H1 (cell line): ENCODE data around the gene SLC5A2. TPM values are rescaled to one million over a fixed set of nuclear protein-coding genes. Genes with fewer than 3 reads are reported as not detected.

ENCODE experiments used
- CTCF ChIA-PET: fragments of 300-600 bp; sonication (Branson Sonifier 250); formaldehyde crosslinking; loops from one replicate; lab custom pipeline; 2021; ENCODE audit not compliant: partially characterized antibody; lab: Charles Lee
- POLR2A ChIA-PET: fragments of 300-600 bp; sonication (Branson Sonifier 250); formaldehyde crosslinking; loops from one replicate; lab custom pipeline; 2021; ENCODE audit warnings: inconsistent platforms; ENCODE audit not compliant: partially characterized antibody; lab: Charles Lee
- DNase-seq, 2 experiments: peaks; one replicate each; pipeline versions ENCODE4 v3.0.0 to v3.0.0-alpha.2; 2010 to 2022; ENCODE audit warnings: low spot score in 2 of 2, low read depth in 1 of 2, mixed read lengths in 1 of 2
- FAIRE-seq: peaks from 2 replicates; lab custom pipeline; 2011; peaks lifted over from hg19 to GRCh38; lab: Jason Lieb, UNC
- H2AFZ ChIP-seq: 2 replicates; pipeline ENCODE4 v1.8.1; 2012; ENCODE audit warnings: low read length, inconsistent platforms
- H2AK5ac ChIP-seq: 2 replicates; pipeline ENCODE4 v1.6.1; 2013; ENCODE audit warnings: low read depth, low read length
- H2BK120ac ChIP-seq: replicated peaks from 2 replicates; pipeline ENCODE3; 2013; ENCODE audit warnings: low read depth, low read length, inconsistent platforms
- H2BK12ac ChIP-seq: 2 replicates; pipeline ENCODE4 v1.6.1; 2013; ENCODE audit warnings: low read depth, low read length
- H2BK15ac ChIP-seq: 2 replicates; pipeline ENCODE4 v1.6.1; 2013; ENCODE audit warnings: low read length
- H2BK20ac ChIP-seq: 2 replicates; pipeline ENCODE4 v1.6.1; 2013; ENCODE audit warnings: low read length
- H2BK5ac ChIP-seq: 2 replicates; pipeline ENCODE4 v1.6.1; 2013; ENCODE audit warnings: low read depth, low read length
- H3K14ac ChIP-seq: 2 replicates; pipeline ENCODE4 v1.6.1; 2013; ENCODE audit warnings: inconsistent platforms; ENCODE audit not compliant: insufficient read length
- H3K18ac ChIP-seq: 2 replicates; pipeline ENCODE4 v1.6.1; 2013; ENCODE audit warnings: low read length; ENCODE audit errors: extremely low read depth
- H3K23ac ChIP-seq: 2 replicates; pipeline ENCODE4 v1.6.1; 2013; ENCODE audit warnings: inconsistent platforms; ENCODE audit not compliant: insufficient read length
- H3K23me2 ChIP-seq: 2 replicates; pipeline ENCODE4 v1.6.1; 2013; ENCODE audit warnings: low read depth, low read length
- H3K27ac ChIP-seq: 2 replicates; pipeline ENCODE4 v1.6.1; 2011; ENCODE audit warnings: low read depth, low read length, inconsistent platforms
- H3K27me3 ChIP-seq, 4 experiments: replicated peaks in 1 of 4; 1 replicate in 1 of 4; 2 replicates in 3 of 4; pipeline versions ENCODE4 v1.6.1 to v1.8.1; 2011 to 2013; ENCODE audit warnings: low read length in 3 of 4, mild to moderate bottlenecking in 3 of 4, inconsistent platforms in 2 of 4, mixed read lengths in 2 of 4, moderate library complexity in 1 of 4; ENCODE audit not compliant: control insufficient read depth in 3 of 4, insufficient read depth in 3 of 4; ENCODE audit errors: extremely low read depth in 1 of 4
- H3K36me3 ChIP-seq, 4 experiments: 2 replicates each; pipeline versions ENCODE4 v1.6.1 to v1.8.1; 2011 to 2013; ENCODE audit warnings: mild to moderate bottlenecking in 4 of 4, low read length in 3 of 4, moderate library complexity in 2 of 4, control low read depth in 1 of 4, inconsistent platforms in 1 of 4; ENCODE audit not compliant: insufficient read depth in 4 of 4, control insufficient read depth in 2 of 4
- H3K4ac ChIP-seq: replicated peaks from 2 replicates; pipeline ENCODE3; 2013; ENCODE audit warnings: low read length, low read depth, mixed read lengths, inconsistent platforms; ENCODE audit not compliant: insufficient read length
- H3K4me1 ChIP-seq, 4 experiments: replicated peaks in 1 of 4; 1 replicate in 1 of 4; 2 replicates in 3 of 4; pipeline versions ENCODE4 v1.6.1 to v1.8.1; 2011 to 2013; ENCODE audit warnings: low read length in 3 of 4, inconsistent platforms in 2 of 4, mixed read lengths in 1 of 4; ENCODE audit not compliant: insufficient read depth in 4 of 4, control insufficient read depth in 3 of 4
- H3K4me2 ChIP-seq, 2 experiments: 2 replicates each; pipeline versions ENCODE4 v1.6.1 to v1.8.1; 2011 to 2013; ENCODE audit warnings: low read depth in 2 of 2, low read length in 2 of 2, control low read depth in 1 of 2, inconsistent platforms in 1 of 2, mild to moderate bottlenecking in 1 of 2; ENCODE audit not compliant: insufficient read depth in 1 of 2
- H3K4me3 ChIP-seq, 4 experiments: fragments of 200-600, 300-600 bp in 1 of 4; sonication (generic), shearing (Covaris generic), sonication (Bioruptor Twin) in 1 of 4; 2 replicates each; pipeline versions ENCODE4 v1.5.1 to v1.8.1; 2011 to 2016; ENCODE audit warnings: low read length in 4 of 4, low read depth in 3 of 4, control low read depth in 2 of 4, inconsistent platforms in 2 of 4, mild to moderate bottlenecking in 2 of 4, mixed read lengths in 1 of 4, moderate library complexity in 1 of 4; ENCODE audit not compliant: insufficient read depth in 2 of 4; ENCODE audit errors: extremely low read depth in 1 of 4
- H3K56ac ChIP-seq: replicated peaks from 2 replicates; pipeline ENCODE3; 2013; ENCODE audit warnings: low read depth, mild to moderate bottlenecking, mixed read lengths, low read length, inconsistent platforms; ENCODE audit not compliant: insufficient read length
- H3K79me1 ChIP-seq: 2 replicates; pipeline ENCODE4 v1.6.1; 2013; ENCODE audit warnings: low read depth, low read length, control low read depth
- H3K79me2 ChIP-seq, 2 experiments: 2 replicates each; pipeline versions ENCODE4 v1.6.1 to v1.8.1; 2012 to 2013; ENCODE audit warnings: low read length in 2 of 2, mild to moderate bottlenecking in 2 of 2, inconsistent platforms in 1 of 2; ENCODE audit not compliant: insufficient read depth in 2 of 2, control insufficient read depth in 1 of 2
- H3K9ac ChIP-seq, 4 experiments: replicated peaks in 1 of 4; 1 replicate in 1 of 4; 2 replicates in 3 of 4; pipeline versions ENCODE4 v1.6.1 to v1.8.1; 2011 to 2013; ENCODE audit warnings: low read depth in 3 of 4, low read length in 3 of 4, control low read depth in 2 of 4, mild to moderate bottlenecking in 2 of 4, moderate library complexity in 2 of 4, inconsistent platforms in 1 of 4; ENCODE audit errors: extremely low read depth in 1 of 4
- H3K9me3 ChIP-seq, 2 experiments: 2 replicates each; pipeline versions ENCODE4 v1.6.1 to v1.8.1; 2012 to 2013; ENCODE audit warnings: mild to moderate bottlenecking in 2 of 2, moderate library complexity in 2 of 2, control low read depth in 1 of 2, inconsistent platforms in 1 of 2, low read depth in 1 of 2, low read length in 1 of 2, mixed read lengths in 1 of 2; ENCODE audit not compliant: insufficient read depth in 2 of 2
- H4K20me1 ChIP-seq, 2 experiments: replicated peaks in 1 of 2; 2 replicates each; pipeline versions ENCODE3 to v1.8.1; 2011 to 2013; ENCODE audit warnings: inconsistent platforms in 2 of 2, low read length in 2 of 2, mild to moderate bottlenecking in 1 of 2; ENCODE audit not compliant: insufficient read depth in 2 of 2, control insufficient read depth in 1 of 2
- H4K5ac ChIP-seq: 2 replicates; pipeline ENCODE4 v1.6.1; 2013; ENCODE audit warnings: low read length, low read depth, mixed read lengths, inconsistent platforms; ENCODE audit not compliant: insufficient read length
- H4K8ac ChIP-seq: 2 replicates; pipeline ENCODE4 v1.8.0; 2013; ENCODE audit warnings: mild to moderate bottlenecking, moderate library complexity, low read length, inconsistent platforms; ENCODE audit not compliant: insufficient read depth; ENCODE audit errors: extremely low read depth
- H4K91ac ChIP-seq: replicated peaks from 2 replicates; pipeline ENCODE3; 2013; ENCODE audit warnings: low read length, mixed read lengths, inconsistent platforms; ENCODE audit not compliant: insufficient read length
- HDAC6 ChIP-seq: IDR thresholded peaks from one replicate; pipeline ENCODE4 v1.7.1; 2012; ENCODE audit warnings: low read depth, mild to moderate bottlenecking, inconsistent platforms, low read length, moderate library complexity
- KDM5A ChIP-seq: fragments of 200-600 bp; IDR thresholded peaks from 2 replicates; pipeline ENCODE4 v1.7.1; 2012; ENCODE audit warnings: mild to moderate bottlenecking, low read length, inconsistent platforms, mixed read lengths
- NRF1 ChIP-seq: IDR thresholded peaks from 2 replicates; pipeline ENCODE4 v1.6.1; 2011; ENCODE audit warnings: mild to moderate bottlenecking, low read depth, low read length, improper control_type of control experiment
- RAD21 ChIP-seq, 2 experiments: IDR thresholded peaks in 1 of 2; conservative IDR thresholded peaks in 1 of 2; 2 replicates each; pipeline ENCODE4 v1.6.1; 2011; ENCODE audit warnings: low read depth in 2 of 2, low read length in 2 of 2, improper control_type of control experiment in 1 of 2, inconsistent platforms in 1 of 2, mild to moderate bottlenecking in 1 of 2, moderate library complexity in 1 of 2
- RFX5 ChIP-seq: IDR thresholded peaks from 2 replicates; pipeline ENCODE4 v1.6.1; 2011; ENCODE audit warnings: low read depth, low read length, improper control_type of control experiment, borderline replicate concordance
- RNF2 ChIP-seq: fragments of 200-900, 300-1000 bp; sonication (generic); IDR thresholded peaks from 2 replicates; pipeline ENCODE4 v1.7.1; 2016; ENCODE audit warnings: borderline replicate concordance, low read depth, mild to moderate bottlenecking, antibody characterized with exemption, low read length; ENCODE audit not compliant: poor library complexity, severe bottlenecking; ENCODE audit errors: missing control alignments
- SIN3A ChIP-seq, 2 experiments: IDR thresholded peaks in 1 of 2; conservative IDR thresholded peaks in 1 of 2; 2 replicates each; pipeline ENCODE4 v1.6.1; 2011 to 2012; ENCODE audit warnings: low read length in 2 of 2, improper control_type of control experiment in 1 of 2, low read depth in 1 of 2, mild to moderate bottlenecking in 1 of 2
- TAF1 ChIP-seq: IDR thresholded peaks from 2 replicates; pipeline ENCODE4 v1.6.1; 2011; ENCODE audit warnings: mild to moderate bottlenecking, low read depth, low read length
- WGBS, 2 experiments: shearing (Covaris generic) in 1 of 2; methylation state at CpG; one replicate each; pipeline versions ENCODE4 v1.1.6 to v1.1.7; 2013 to 2015; ENCODE audit warnings: low lambda C conversion rate in 2 of 2, mixed read lengths in 2 of 2, inconsistent platforms in 1 of 2, low coverage in 1 of 2, missing lambda C conversion rate in 1 of 2; ENCODE audit not compliant: insufficient replicate concordance in 2 of 2, insufficient coverage in 1 of 2, insufficient read length in 1 of 2; ENCODE audit errors: extremely low coverage in 1 of 2, missing lambda C conversion rate in 1 of 2; 5-methylcytosine and 5-hydroxymethylcytosine counted together
- polyA plus RNA-seq, 7 experiments: library from polyadenylated mRNA; depleted of rRNA in 3 of 7; stranded (reverse) in 5 of 7; unstranded in 2 of 7; fragments of >200 nt in 5 of 7; fragments of 200-250 nt in 2 of 7; gene quantifications; 1 replicate in 5 of 7; 2 replicates in 1 of 7; 4 replicates in 1 of 7; pipeline versions ENCODE4 v1.2.1 to v1.2.3, GENCODE V29; 2011 to 2013; ENCODE audit warnings: missing spikeins in 2 of 7, mixed read lengths in 2 of 7
- total RNA-seq: library from RNA; stranded (reverse); fragmentation: NEBNext Ultra II Directional; extraction: Animal tissue kit (Norgen Biotek cat#: 25700); gene quantifications from 2 replicates; pipeline ENCODE4 v1.2.1, GENCODE V29; 2021

Gene SLC5A2
- total and polyA plus RNA-seq, 2 of the 8 experiments (the other 6 are each of a cell fraction or from before 2014, with no cell fraction given) = 0.56 to 4.4 TPM

DNA sequence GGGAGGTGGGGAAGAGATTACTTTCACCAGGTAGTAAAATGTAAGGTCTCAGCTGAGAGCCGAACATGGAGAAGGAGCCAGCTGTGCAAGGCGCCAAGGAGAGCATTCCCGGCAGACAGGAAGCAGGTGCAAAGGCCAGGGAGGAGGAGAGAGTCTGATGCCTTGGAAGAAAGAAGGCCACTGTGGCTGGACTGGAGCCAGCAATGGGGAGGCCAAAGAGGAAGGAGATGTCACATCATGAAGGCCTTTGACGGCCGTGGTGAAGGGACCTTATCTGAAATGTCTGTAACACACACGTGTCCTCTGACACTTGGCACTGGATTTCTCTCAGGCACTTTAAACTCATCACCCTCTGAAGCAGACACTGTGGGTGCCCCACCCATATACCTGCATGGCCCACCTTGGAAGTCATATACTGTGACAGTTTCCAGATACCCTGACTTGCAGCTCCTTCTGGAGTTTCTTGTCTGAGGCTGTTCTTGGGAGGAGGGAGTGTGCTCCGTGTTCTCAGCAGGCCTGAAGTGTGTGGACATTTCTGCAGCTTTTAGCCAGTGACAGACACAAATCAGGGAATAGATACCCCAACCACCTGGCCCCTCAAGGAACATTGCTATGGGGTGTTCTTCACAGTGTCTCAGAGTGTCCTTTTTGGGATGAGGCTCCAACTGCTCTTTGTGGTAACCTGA, 1.9 kb upstream of the SLC5A2 start:
- no peak overlapping the region for H3K4me2 ChIP-seq
- H3K23ac ChIP-seq = no peak overlapping the region
- FAIRE-seq (no peak), DNase-seq (no peak)
- H3K27ac ChIP-seq = no peak overlapping the region
- H3K4me1 ChIP-seq = peaks cover 0 to 4% (median 1%) of the 10 kb centered on the region in 4 experiments; a peak in 3 of 7 replicates
- no peak overlapping the region for H4K5ac ChIP-seq
- H3K36me3 ChIP-seq = no peaks in the 10 kb centered on the region
- no peak overlapping the region for H2AK5ac ChIP-seq
- H3K9ac ChIP-seq = no peak overlapping the region; a peak in 1 of 7 replicates
- no peaks in the 10 kb centered on the region for H3K79me2 ChIP-seq
- H3K14ac ChIP-seq = no peak overlapping the region
- H4K8ac ChIP-seq = no peak overlapping the region
- no peak overlapping the region for H3K4me3 ChIP-seq
- H4K91ac ChIP-seq = no peak overlapping the region
- POLR2A ChIA-PET = interaction anchor here (1.0 to 2.3 kb wide), 4 partner anchors 18 to 239 kb away, joined by 3 to 6 read pairs (median 3); a partner anchor contains a TSS
- H3K23me2 ChIP-seq = peaks cover 14% of the 10 kb centered on the region; the same call in 1 of the 2 replicates
- no peak overlapping the region for H2BK12ac ChIP-seq
- H3K56ac ChIP-seq = no peak overlapping the region
- no peak overlapping the region for H2BK5ac ChIP-seq
- no peak overlapping the region for H3K4ac ChIP-seq
- no peak overlapping the region for H3K18ac ChIP-seq
- 88% methylated on average over 7 of the region's 7 CpGs; no CpG with 5 or more reads in 1 of the 2 experiments for WGBS, 2 experiments
- no peak overlapping the region for H2AFZ ChIP-seq
- H3K9me3 ChIP-seq = no peaks in the 10 kb centered on the region
- no peak overlapping the region for H2BK20ac ChIP-seq
- H2BK120ac ChIP-seq = no peak overlapping the region
- no peak overlapping the region for H2BK15ac ChIP-seq
- CTCF ChIA-PET = interaction anchor here (1.3 to 1.7 kb wide), 3 partner anchors 20 to 230 kb away, joined by 4 to 6 read pairs (median 6); no protein-coding TSS in a partner anchor
- H3K27me3 ChIP-seq = peaks cover 1 to 38% (median 21%) of the 10 kb centered on the region in 4 experiments
- peaks cover 0 to 7% of the 10 kb centered on the region in 2 experiments for H4K20me1 ChIP-seq
- H3K79me1 ChIP-seq = no peaks in the 10 kb centered on the region
- TF ChIP-seq RFX5 (no peak), HDAC6 (no peak), SIN3A (conservative IDR thresholded peaks at IDR 0.05 in 1 of 2, IDR thresholded peaks at IDR 0.05 in 1 of 2; ENCODE audit: low read depth in 1 of 2, low read length in 2 of 2) (no peak), RNF2 (no peak), NRF1 (no peak), RAD21 (IDR thresholded peaks at IDR 0.05 in 1 of 2, conservative IDR thresholded peaks at IDR 0.05 in 1 of 2; ENCODE audit: low read depth in 2 of 2, low read length in 2 of 2) (no peak), KDM5A (no peak), TAF1 (no peak)
